Naive thymus-derived CD8-positive, alpha-beta T cell (primary cell): ENCODE measurements around the gene MAPK7. TPM values are rescaled to one million over a fixed set of nuclear protein-coding genes. Genes with fewer than 3 reads are reported as not detected.

ENCODE experiments used
- ATAC-seq, 2 donors: fragments of 150-1000 bp; cut with Tn5 transposase in 1 of 2; sonication (Bioruptor Pico), chemical (Tn5 transposase) in 1 of 2; 1 replicate in 1 of 2; 2 replicates in 1 of 2; pipeline ENCODE4 v1.10.0; 2021; ENCODE audit warnings: mild to moderate bottlenecking in 2 of 2, moderate library complexity in 2 of 2
- POLR2A ChIA-PET: fragments of 350-600 bp; sonication (Branson Sonifier 250); formaldehyde crosslinking; loops from one replicate; lab custom pipeline; 2021; ENCODE audit warnings: antibody characterized with exemption; lab: Charles Lee
- DNase-seq, 10 donors: peaks; one replicate each; pipeline versions ENCODE4 v3.0.0 to v3.0.0-alpha.2; 2020 to 2022
- H3K27ac Mint-ChIP-seq, 10 donors: one replicate each; pipeline ENCODE4 v1.8.0; 2020 to 2022; ENCODE audit warnings: mild to moderate bottlenecking in 10 of 10, mixed read lengths in 10 of 10, moderate library complexity in 4 of 10, inconsistent platforms in 1 of 10
- H3K27me3 Mint-ChIP-seq, 5 donors: one replicate each; pipeline ENCODE4 v1.8.0; 2021 to 2022; ENCODE audit warnings: mixed read lengths in 5 of 5
- H3K36me3 Mint-ChIP-seq, 3 donors: one replicate each; pipeline ENCODE4 v1.8.0; 2020 to 2022; ENCODE audit warnings: mixed read lengths in 3 of 3, mild to moderate bottlenecking in 2 of 3, inconsistent platforms in 1 of 3
- H3K4me1 Mint-ChIP-seq, 4 donors: one replicate each; pipeline ENCODE4 v1.8.0; 2021 to 2022; ENCODE audit warnings: mixed read lengths in 4 of 4
- H3K4me3 Mint-ChIP-seq, 10 donors: one replicate each; pipeline ENCODE4 v1.8.0; 2020 to 2022; ENCODE audit warnings: mild to moderate bottlenecking in 10 of 10, mixed read lengths in 10 of 10, moderate library complexity in 6 of 10, inconsistent platforms in 1 of 10
- H3K9me3 Mint-ChIP-seq, 9 donors: one replicate each; pipeline ENCODE4 v1.8.0; 2020 to 2022; ENCODE audit warnings: mixed read lengths in 9 of 9, mild to moderate bottlenecking in 3 of 9, inconsistent platforms in 1 of 9, moderate library complexity in 1 of 9
- polyA plus RNA-seq, 3 donors: library from polyadenylated mRNA; unstranded; fragments of 300-500 nt; fragmentation: Illumina TruSeq; gene quantifications; one replicate each; pipeline ENCODE4 v1.2.3, GENCODE V29; 2021
- total RNA-seq, 8 experiments: library from RNA in 2 of 8; stranded (reverse) in 2 of 8; gene quantifications; one replicate each; pipeline ENCODE4 v1.2.3 and lab custom pipeline; 2021 to 2026

The MAPK7 gene
- total and polyA plus RNA-seq, 5 experiments from 2014 or later = 2.9 to 22.2 (median 7.7) TPM

DNA sequence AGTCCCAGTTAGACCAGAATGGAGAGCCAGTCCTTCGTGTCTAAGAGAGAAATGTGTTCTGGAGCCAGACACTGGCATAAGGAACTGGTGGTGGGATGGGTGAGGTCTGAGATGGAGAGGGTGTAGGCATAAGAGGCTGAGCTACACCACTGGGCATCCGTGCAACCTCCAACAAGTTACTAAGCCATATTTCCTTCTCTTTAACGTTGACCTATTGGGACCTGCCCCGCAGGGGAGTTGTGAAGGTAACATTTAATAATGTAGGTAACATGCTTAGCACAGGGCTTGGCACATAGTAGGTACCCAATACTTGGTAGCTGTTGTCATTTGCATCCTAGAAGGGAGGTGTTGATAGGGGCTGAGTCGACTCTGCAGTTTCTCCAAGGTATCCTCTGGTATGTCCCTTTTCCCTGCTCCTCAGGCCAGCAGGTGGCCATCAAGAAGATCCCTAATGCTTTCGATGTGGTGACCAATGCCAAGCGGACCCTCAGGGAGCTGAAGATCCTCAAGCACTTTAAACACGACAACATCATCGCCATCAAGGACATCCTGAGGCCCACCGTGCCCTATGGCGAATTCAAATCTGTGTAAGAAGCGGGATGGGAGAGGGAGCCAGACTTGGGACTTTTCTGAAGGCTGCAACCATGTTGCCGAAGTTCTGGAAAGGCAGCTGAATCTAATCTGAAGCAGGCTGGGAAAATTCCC, 1.2 kb downstream of the MAPK7 start:
- DNase-seq (no peak), ATAC-seq (no peak)
- Mint-ChIP-seq H3K36me3 (peaks cover 0 to 22% (median 7%) of the 10 kb centered on the region in 3 donors), H3K27ac (peak overlapping the region in 9 of 10 donors; percentile 11 to 99 (median 79)), H3K4me1 (peaks cover 17 to 25% (median 20%) of the 10 kb centered on the region in 4 donors), H3K27me3 (no peaks in the 10 kb centered on the region), H3K4me3 (peak overlapping the region; percentile 58 to 100 (median 99)), H3K9me3 (no peaks in the 10 kb centered on the region)
- POLR2A ChIA-PET = interaction anchor here (1.6 kb wide), 1 partner anchor 14 kb away, joined by 3 read pairs; no protein-coding TSS in a partner anchor

DNA sequence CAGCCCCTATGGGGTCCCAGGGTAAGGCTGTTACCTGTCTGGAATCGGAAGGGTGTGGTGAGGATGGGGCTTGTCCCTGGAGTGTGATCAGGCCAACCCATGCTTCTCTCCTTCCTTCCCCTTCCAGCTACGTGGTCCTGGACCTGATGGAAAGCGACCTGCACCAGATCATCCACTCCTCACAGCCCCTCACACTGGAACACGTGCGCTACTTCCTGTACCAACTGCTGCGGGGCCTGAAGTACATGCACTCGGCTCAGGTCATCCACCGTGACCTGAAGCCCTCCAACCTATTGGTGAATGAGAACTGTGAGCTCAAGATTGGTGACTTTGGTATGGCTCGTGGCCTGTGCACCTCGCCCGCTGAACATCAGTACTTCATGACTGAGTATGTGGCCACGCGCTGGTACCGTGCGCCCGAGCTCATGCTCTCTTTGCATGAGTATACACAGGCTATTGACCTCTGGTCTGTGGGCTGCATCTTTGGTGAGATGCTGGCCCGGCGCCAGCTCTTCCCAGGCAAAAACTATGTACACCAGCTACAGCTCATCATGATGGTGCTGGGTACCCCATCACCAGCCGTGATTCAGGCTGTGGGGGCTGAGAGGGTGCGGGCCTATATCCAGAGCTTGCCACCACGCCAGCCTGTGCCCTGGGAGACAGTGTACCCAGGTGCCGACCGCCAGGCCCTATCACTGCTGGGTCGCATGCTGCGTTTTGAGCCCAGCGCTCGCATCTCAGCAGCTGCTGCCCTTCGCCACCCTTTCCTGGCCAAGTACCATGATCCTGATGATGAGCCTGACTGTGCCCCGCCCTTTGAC, 2.4 kb downstream of the MAPK7 start:
- Mint-ChIP-seq H3K4me3 (peak overlapping the region in 4 of 10 donors; percentile 29 to 45 (median 34)), H3K27me3 (no peaks in the 10 kb centered on the region), H3K4me1 (peaks cover 18 to 27% (median 21%) of the 10 kb centered on the region in 4 donors), H3K9me3 (no peaks in the 10 kb centered on the region), H3K27ac (peak overlapping the region in 3 of 10 donors; percentile 19 to 76 (median 21)), H3K36me3 (peaks cover 0 to 23% (median 7%) of the 10 kb centered on the region in 3 donors)
- DNase-seq (no peak), ATAC-seq (no peak)
- POLR2A ChIA-PET = interaction anchor here (1.6 kb wide), 1 partner anchor 15 kb away, joined by 3 read pairs; no protein-coding TSS in a partner anchor

DNA sequence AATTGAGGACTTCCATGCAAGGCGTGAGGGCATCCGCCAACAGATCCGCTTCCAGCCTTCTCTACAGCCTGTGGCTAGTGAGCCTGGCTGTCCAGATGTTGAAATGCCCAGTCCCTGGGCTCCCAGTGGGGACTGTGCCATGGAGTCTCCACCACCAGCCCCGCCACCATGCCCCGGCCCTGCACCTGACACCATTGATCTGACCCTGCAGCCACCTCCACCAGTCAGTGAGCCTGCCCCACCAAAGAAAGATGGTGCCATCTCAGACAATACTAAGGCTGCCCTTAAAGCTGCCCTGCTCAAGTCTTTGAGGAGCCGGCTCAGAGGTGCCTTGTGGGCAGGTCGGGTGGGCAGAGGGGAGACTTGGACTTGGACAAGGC, 3.1 kb downstream of the MAPK7 start:
- Mint-ChIP-seq H3K9me3 (no peaks in the 10 kb centered on the region), H3K4me3 (peak overlapping the region in 1 of 10 donors; percentile 39), H3K36me3 (peaks cover 0 to 23% (median 7%) of the 10 kb centered on the region in 3 donors), H3K27ac (no peak overlapping the region), H3K27me3 (no peaks in the 10 kb centered on the region), H3K4me1 (peaks cover 18 to 28% (median 20%) of the 10 kb centered on the region in 4 donors)
- ATAC-seq (no peak), DNase-seq (no peak)
- POLR2A ChIA-PET = no interaction called here

DNA sequence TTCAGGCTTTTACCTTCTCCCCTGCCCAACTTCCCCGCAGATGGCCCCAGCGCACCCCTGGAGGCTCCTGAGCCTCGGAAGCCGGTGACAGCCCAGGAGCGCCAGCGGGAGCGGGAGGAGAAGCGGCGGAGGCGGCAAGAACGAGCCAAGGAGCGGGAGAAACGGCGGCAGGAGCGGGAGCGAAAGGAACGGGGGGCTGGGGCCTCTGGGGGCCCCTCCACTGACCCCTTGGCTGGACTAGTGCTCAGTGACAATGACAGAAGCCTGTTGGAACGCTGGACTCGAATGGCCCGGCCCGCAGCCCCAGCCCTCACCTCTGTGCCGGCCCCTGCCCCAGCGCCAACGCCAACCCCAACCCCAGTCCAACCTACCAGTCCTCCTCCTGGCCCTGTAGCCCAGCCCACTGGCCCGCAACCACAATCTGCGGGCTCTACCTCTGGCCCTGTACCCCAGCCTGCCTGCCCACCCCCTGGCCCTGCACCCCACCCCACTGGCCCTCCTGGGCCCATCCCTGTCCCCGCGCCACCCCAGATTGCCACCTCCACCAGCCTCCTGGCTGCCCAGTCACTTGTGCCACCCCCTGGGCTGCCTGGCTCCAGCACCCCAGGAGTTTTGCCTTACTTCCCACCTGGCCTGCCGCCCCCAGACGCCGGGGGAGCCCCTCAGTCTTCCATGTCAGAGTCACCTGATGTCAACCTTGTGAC, 3.6 kb downstream of the MAPK7 start:
- H3K36me3 Mint-ChIP-seq = peaks cover 0 to 23% (median 7%) of the 10 kb centered on the region in 3 donors
- ATAC-seq = no peak
- DNase-seq = no peak
- H3K4me3 Mint-ChIP-seq = no peak overlapping the region
- POLR2A ChIA-PET = no interaction called here
- H3K27ac Mint-ChIP-seq = peak overlapping the region in 1 of 10 donors; percentile 56
- peaks cover 15 to 27% (median 17%) of the 10 kb centered on the region in 4 donors for H3K4me1 Mint-ChIP-seq
- no peaks in the 10 kb centered on the region for H3K27me3 Mint-ChIP-seq
- H3K9me3 Mint-ChIP-seq = no peaks in the 10 kb centered on the region

DNA sequence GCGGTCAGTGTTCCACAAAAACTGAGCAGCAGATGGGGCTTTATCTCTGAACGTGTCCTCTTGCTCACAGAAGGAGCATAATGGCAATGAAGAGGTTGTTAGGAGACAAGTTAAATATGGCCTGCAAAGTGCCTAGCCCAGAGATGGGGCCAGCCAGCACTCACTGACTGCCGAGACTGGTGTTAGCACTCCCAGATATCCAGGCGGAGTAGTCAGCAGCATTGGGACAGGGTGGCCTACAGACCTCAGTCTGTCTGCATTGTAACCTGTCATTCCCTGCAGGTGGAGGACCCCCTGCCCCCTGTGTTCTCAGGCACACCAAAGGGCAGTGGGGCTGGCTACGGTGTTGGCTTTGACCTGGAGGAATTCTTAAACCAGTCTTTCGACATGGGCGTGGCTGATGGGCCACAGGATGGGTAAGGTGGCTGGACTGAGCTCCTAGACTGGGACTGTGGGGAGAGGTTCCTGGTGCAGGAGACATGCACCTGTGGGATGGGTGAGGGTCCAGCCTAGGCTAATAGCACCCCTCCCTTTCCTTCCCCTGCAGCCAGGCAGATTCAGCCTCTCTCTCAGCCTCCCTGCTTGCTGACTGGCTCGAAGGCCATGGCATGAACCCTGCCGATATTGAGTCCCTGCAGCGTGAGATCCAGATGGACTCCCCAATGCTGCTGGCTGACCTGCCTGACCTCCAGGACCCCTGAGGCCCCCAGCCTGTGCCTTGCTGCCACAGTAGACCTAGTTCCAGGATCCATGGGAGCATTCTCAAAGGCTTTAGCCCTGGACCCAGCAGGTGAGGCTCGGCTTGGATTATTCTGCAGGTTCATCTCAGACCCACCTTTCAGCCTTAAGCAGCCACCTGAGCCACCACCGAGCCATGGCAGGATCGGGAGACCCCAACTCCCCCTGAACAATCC, 4.5 kb downstream of the MAPK7 start:
- Mint-ChIP-seq H3K9me3 (no peaks in the 10 kb centered on the region), H3K27me3 (peaks cover 0 to 6% (median 0%) of the 10 kb centered on the region in 5 donors), H3K27ac (no peak overlapping the region), H3K36me3 (peaks cover 0 to 23% (median 7%) of the 10 kb centered on the region in 3 donors), H3K4me3 (no peak overlapping the region), H3K4me1 (peaks cover 12 to 21% (median 16%) of the 10 kb centered on the region in 4 donors)
- ATAC-seq (no peak), DNase-seq (no peak)
- POLR2A ChIA-PET = no interaction called here

DNA sequence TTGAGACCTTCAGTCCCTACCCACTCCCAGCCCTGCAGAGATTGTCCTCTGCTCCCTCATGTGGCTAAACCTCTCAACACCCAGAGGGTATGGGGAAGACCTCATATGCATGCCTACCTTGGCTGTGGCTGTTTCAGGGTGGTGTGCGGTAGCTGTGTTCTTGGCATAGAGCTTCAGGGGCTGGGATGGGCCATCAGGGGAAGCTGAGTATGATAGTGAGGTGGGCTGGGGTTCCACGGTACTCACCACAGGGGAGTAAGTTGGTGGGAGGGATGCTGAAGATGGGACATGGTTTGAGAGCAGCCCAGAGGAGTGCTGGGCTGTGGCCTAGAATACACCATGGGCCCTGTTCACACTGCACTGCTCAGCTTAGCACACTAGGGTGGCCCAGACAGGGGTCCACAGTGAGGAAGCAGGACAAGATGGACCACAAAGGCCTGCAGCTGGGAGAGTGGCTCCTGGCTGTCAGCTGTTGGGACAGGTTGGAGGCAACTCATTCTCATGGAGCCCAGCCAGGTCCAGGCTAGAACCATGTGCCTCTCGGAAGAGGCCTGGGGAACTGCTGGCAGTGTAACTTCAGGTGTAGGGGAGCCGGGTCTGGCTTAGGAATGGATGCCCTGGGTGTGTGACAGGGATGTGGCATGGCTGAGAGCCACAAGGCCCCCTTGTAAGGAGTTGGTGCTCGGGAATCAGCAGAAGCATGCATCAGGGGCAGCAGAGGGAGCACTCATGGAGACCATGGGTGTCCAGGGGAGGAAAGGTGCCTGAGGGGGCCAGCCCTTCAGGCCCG, 5.6 kb downstream of the MAPK7 start:
- no peaks in the 10 kb centered on the region for H3K9me3 Mint-ChIP-seq
- ATAC-seq (no peak), DNase-seq (no peak)
- H3K4me1 Mint-ChIP-seq = peaks cover 14 to 25% (median 19%) of the 10 kb centered on the region in 4 donors
- H3K36me3 Mint-ChIP-seq = peaks cover 0 to 23% (median 7%) of the 10 kb centered on the region in 3 donors
- no peak overlapping the region for H3K4me3 Mint-ChIP-seq
- POLR2A ChIA-PET = interaction anchor here (0.6 kb wide), 1 partner anchor 16 kb away, joined by 6 read pairs; no protein-coding TSS in a partner anchor
- H3K27ac Mint-ChIP-seq = peak overlapping the region in 4 of 10 donors; percentile 21 to 74 (median 52)
- H3K27me3 Mint-ChIP-seq = peaks cover 0 to 8% (median 0%) of the 10 kb centered on the region in 5 donors

DNA sequence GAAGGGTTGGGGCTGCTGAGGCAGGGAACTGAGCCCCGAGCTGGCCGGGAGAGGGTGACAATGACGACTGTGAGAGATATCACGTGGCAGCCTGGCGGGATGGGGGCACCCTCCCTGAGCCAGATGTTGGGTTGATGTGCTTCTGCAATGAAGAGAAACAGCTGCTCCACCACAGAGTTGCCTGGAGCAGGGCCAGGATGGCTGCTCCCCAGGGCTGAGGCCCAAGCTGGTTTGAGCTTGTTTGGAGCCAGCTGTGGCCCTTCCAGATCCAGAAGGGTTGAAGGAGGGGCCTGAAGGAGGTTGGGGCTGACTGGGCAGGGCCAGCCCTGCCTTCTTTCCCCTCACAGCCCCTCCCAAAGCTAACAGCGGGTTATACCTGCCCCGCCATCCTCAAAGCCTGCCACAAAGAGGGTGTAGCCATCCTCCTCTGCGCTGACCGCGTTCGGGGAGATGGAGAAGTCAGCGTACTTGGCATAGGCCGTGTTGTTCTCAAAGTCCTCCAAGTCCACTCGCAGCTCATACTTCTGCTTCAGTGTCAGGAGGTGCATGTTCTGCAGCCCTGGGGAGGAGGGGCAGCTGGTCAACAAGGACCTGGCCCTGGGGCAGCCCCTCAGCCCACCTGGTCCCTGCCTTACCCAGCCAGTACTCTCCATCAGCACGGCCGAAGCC, 6.6 kb downstream of the MAPK7 start:
- POLR2A ChIA-PET = no interaction called here
- no peak for ATAC-seq
- Mint-ChIP-seq H3K27ac (peak overlapping the region in 1 of 10 donors; percentile 37), H3K27me3 (peaks cover 0 to 8% (median 2%) of the 10 kb centered on the region in 5 donors), H3K4me3 (no peak overlapping the region), H3K9me3 (no peaks in the 10 kb centered on the region), H3K36me3 (peaks cover 0 to 23% (median 7%) of the 10 kb centered on the region in 3 donors), H3K4me1 (peaks cover 11 to 20% (median 17%) of the 10 kb centered on the region in 4 donors)
- no peak for DNase-seq

DNA sequence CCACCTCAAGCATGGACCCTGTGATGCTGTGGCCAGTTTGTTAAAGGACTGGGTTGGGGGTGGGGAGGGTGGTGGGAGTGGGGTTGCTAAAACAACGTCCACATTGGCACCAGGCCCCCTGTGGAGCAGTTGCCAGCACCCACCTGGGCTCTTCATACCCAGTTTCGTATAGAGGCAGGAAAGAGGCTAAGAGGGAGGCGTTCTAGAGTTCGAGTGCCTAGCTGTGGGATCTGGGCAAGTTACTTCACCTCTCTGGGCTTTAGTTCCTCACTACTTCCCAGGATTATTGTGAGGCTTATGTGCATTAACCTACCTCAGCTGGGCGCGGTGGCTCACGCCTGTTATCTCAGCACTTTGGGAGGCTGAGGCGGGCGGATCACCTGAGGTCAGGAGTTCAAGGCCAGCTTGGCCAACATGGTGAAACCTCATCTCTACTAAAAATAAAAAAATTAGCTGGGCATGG, 7.3 kb downstream of the MAPK7 start:
- no peak for DNase-seq
- H3K27ac Mint-ChIP-seq = peak overlapping the region in 1 of 10 donors; percentile 50
- no peaks in the 10 kb centered on the region for H3K9me3 Mint-ChIP-seq
- peaks cover 0 to 20% (median 6%) of the 10 kb centered on the region in 3 donors for H3K36me3 Mint-ChIP-seq
- peaks cover 11 to 20% (median 17%) of the 10 kb centered on the region in 4 donors for H3K4me1 Mint-ChIP-seq
- POLR2A ChIA-PET = no interaction called here
- H3K4me3 Mint-ChIP-seq = no peak overlapping the region
- no peak for ATAC-seq
- peaks cover 0 to 8% (median 2%) of the 10 kb centered on the region in 5 donors for H3K27me3 Mint-ChIP-seq

DNA sequence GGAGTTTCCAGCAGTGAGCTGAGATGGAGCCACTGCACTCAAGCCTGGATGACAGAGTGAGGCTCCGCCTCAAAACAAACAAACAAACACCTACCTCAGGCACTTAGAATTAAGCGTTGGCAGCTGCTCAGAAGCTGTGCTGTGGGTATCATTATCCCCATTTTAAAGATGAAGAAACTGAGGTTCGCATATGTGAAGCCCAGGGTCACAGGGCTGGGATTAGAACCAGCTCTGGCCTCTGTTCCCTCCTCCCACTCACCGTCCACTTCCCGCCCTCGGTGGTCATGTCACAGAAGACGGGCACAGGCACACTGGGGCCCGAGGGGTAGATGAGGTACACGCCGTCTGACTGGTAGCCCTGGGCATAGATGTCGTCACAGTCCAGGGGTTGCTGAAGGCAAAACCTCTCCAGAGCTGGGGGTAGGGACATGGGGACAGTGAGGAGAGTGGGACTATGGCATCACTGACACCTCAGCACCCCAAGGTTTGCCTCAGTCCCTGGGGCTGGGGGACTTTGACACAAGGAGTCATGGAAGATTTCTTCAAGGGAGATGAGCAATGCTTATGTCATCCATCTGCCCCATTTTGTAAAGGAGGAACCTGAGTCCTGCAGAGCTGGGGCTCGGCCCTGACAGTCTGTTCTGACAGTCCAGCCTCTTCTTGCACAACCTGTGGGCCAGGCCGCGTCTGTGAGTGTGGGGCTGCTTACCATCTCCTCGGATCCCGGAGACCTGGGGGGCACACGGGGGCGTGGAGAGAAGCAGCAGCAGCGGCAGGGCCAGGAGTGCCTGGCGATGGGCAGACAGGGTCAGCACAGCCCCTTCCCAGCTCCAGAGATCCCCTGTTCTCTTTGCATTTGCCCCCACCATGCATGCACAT, 8.0 kb downstream of the MAPK7 start:
- no peak overlapping the region for H3K27ac Mint-ChIP-seq
- H3K36me3 Mint-ChIP-seq = peaks cover 0 to 13% (median under 1%) of the 10 kb centered on the region in 3 donors
- POLR2A ChIA-PET = interaction anchor here (0.9 kb wide), 1 partner anchor 8 kb away, joined by 4 read pairs; the partner anchor contains the start of gene MAPK7
- H3K4me3 Mint-ChIP-seq = no peak overlapping the region
- no peak for ATAC-seq
- DNase-seq = no peak
- H3K4me1 Mint-ChIP-seq = peaks cover 11 to 20% (median 17%) of the 10 kb centered on the region in 4 donors
- peaks cover 0 to 8% (median 2%) of the 10 kb centered on the region in 5 donors for H3K27me3 Mint-ChIP-seq
- no peaks in the 10 kb centered on the region for H3K9me3 Mint-ChIP-seq
